ENCODE results near the gene NACC2. TPM values are rescaled to one million over a fixed set of nuclear protein-coding genes. Genes with fewer than 3 reads are reported as not detected.

The NACC2 gene
- polyA plus RNA-seq, 1 donor, result 11.8 TPM

DNA sequence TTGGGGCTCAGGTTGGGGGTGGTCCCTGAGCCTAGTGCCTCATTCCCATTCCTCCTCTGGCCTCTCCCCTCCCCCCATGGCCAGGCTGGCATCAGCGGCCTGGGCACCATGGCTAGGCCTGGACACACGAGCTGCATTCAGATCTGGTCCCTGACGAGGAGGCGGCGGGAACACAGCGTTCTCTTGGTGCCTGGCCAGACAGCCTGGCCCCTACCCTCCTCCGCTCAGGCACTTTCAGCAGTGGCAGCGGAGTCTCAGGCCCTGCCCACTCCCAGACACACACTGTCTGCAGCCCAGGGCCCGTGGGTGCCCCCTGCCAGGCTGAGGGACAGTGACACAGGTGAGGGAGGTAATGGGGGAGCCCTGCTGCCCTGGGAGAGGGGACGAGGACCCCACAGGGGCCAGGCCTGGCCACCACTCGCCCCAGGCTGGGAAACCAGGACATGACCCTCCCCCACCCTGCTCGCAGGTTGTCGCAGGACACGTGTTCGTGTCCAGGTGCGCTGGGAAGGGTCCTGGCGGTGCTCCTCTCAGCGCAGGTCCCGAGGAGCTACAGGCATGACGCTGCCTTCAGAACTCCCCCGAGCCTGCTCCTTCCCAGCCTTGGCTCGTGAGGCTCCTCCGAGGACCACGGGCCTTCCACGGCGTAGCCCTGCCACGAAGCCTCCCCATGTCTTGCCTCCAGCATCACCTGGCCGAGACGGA is 114.0 kb downstream of the NACC2 start:
- Histone ChIP-seq H3K4me1 (ENCODE audit: control insufficient read depth, insufficient read depth, low read length) (no peaks in the 10 kb centered on the region), H3K9me3 (ENCODE audit: control insufficient read depth, low read depth, low read length) (no peaks in the 10 kb centered on the region), H3K4me3 (ENCODE audit: low read length) (no peak overlapping the region), H3K36me3 (ENCODE audit: control insufficient read depth, insufficient read depth, low read length) (no peaks in the 10 kb centered on the region), H3K27me3 (ENCODE audit: control insufficient read depth, insufficient read depth, low read length) (peaks cover 38% of the 10 kb centered on the region), H3K27ac (ENCODE audit: low read length) (no peak overlapping the region)
- no peak for DNase-seq
- WGBS (ENCODE audit: insufficient coverage, low lambda C conversion rate), result no CpG with 5 or more reads among the region's 29 CpGs

DNA sequence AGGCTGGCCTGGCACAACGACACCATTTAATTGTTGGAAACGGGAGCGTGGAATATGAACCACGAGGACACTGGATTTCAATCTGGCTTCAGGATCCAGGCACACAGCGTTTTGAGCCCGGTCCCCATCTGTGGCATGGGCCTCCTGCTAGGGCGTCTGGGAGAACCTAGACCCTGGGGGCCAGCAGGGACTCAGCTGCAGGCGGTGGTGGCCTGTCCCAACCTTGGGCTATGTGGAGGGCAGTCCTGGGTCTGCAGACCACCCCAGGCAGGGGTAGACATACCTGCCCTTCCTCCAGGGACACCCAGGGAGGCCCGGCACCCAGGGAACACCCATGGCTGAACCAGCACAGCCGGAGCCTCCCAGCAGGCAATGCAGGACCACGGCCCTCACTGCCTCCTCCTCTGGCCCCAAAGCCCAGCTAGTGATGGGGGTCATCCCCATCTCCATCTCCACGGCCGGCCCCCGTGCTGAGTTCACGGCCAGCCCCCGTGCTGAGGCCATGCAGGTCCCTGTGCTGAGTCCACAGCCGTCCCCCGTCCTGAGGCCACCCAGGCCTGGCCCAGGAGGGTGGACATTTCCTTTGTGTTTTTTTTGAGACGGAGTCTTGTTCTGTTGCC is 115.4 kb downstream of the NACC2 start:
- no peaks in the 10 kb centered on the region for H3K4me1 ChIP-seq (ENCODE audit: control insufficient read depth, insufficient read depth, low read length)
- no peak for DNase-seq
- H3K27me3 ChIP-seq (ENCODE audit: control insufficient read depth, insufficient read depth, low read length), result peaks cover 38% of the 10 kb centered on the region
- no peaks in the 10 kb centered on the region for H3K36me3 ChIP-seq (ENCODE audit: control insufficient read depth, insufficient read depth, low read length)
- no peak overlapping the region for H3K27ac ChIP-seq (ENCODE audit: low read length)
- no CpG with 5 or more reads among the region's 19 CpGs for WGBS (ENCODE audit: insufficient coverage, low lambda C conversion rate)
- H3K9me3 ChIP-seq (ENCODE audit: control insufficient read depth, low read depth, low read length), result no peaks in the 10 kb centered on the region
- no peak overlapping the region for H3K4me3 ChIP-seq (ENCODE audit: low read length)

DNA sequence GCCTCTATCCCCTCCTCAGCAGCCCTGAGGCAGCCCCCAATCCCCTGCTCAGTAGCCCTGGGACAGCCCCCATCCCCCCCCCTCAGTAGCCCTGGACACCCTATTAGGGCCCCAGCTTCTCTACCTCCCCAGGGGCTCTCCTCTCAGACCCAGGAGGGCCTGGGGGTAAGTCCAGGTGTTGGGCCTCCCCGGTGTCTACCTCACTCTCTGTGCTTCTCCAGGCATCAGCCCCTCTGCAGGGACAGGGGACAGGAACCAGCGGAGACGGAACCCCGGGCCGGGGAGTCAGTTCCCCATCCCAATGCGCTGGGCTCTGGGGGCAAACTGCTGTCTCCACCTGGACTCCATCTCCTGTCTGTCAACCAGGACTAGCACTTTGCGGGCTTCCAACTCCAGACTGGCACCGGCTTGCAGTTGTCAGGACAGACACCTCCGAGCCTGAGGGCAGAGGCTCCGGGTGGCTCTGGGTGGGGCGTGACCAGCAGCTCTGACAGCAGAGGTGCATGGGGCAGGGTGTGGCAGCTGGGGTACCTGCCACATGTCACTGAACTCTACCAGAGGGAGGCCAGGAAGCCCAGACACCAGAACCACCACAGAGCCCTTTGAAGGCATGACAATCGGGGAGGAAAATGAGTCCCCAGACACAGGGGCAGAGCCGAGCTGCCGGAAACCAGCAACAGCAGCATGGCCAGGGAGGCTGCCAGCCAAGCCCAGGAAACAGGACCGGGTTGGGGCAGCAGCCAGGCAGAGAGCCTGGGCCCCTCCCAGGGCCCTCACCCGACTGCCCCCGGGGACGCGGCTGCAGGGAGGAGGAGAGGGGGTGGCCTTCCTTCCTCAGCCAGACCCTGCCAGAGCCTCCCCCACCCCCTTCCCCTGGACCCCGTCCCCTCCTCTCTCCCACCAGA is 116.2 kb downstream of the NACC2 start:
- H3K9me3 ChIP-seq (ENCODE audit: control insufficient read depth, low read depth, low read length), result no peaks in the 10 kb centered on the region
- no peak for DNase-seq
- WGBS (ENCODE audit: insufficient coverage, low lambda C conversion rate), result no CpG with 5 or more reads among the region's 20 CpGs
- peaks cover 30% of the 10 kb centered on the region for H3K27me3 ChIP-seq (ENCODE audit: control insufficient read depth, insufficient read depth, low read length)
- H3K27ac ChIP-seq (ENCODE audit: low read length), result no peak overlapping the region
- no peaks in the 10 kb centered on the region for H3K36me3 ChIP-seq (ENCODE audit: control insufficient read depth, insufficient read depth, low read length)
- H3K4me1 ChIP-seq (ENCODE audit: control insufficient read depth, insufficient read depth, low read length), result no peaks in the 10 kb centered on the region
- H3K4me3 ChIP-seq (ENCODE audit: low read length), result no peak overlapping the region

DNA sequence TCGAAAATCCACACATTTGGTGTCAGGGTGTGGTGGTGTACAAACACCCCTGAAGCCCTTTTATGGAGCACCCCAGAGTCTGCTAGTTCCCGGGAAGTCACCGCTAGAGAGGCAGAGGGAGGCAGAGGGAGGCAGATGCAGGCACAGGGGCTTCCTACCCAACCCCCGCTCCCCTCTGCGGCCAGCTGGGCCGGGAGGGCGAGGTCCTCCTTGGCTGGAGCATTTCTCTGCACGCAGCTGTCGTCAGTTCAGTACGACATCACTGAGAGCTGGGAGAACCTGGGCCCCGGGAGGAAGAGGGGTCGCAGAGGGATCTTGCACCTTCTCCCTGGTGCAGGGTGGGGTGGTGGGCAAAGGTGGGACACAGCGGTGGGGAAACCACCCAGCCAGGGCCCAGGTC is 118.1 kb downstream of the NACC2 start:
- Histone ChIP-seq H3K36me3 (ENCODE audit: control insufficient read depth, insufficient read depth, low read length) (no peaks in the 10 kb centered on the region), H3K4me3 (ENCODE audit: low read length) (no peak overlapping the region), H3K27ac (ENCODE audit: low read length) (no peak overlapping the region), H3K9me3 (ENCODE audit: control insufficient read depth, low read depth, low read length) (no peaks in the 10 kb centered on the region), H3K4me1 (ENCODE audit: control insufficient read depth, insufficient read depth, low read length) (no peaks in the 10 kb centered on the region), H3K27me3 (ENCODE audit: control insufficient read depth, insufficient read depth, low read length) (peaks cover 21% of the 10 kb centered on the region)
- WGBS (ENCODE audit: insufficient coverage, low lambda C conversion rate), result no CpG with 5 or more reads among the region's 13 CpGs
- DNase-seq, result peak in 1 of 2 donors; percentile 12

DNA sequence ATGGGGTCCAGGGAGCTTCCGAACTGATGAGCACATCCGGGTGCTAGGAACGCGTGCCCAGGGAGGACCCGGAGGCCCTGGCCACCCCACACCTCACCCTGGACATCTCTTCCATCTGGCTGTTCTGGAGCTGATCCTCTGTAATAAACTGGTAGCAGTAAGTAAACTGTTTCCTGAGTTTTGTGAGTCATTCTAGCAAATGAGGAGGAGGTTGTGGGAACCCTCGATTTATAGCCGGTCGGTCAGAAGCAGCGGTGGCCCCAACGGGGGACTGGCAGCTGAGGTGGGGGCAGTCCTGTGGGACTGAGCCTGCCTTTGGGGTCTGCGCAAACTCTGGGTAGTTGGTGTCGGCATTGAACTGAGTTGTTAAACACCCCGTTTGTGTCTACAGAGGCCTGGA is 118.6 kb downstream of the NACC2 start:
- no CpG with 5 or more reads among the region's 13 CpGs for WGBS (ENCODE audit: insufficient coverage, low lambda C conversion rate)
- no peaks in the 10 kb centered on the region for H3K4me1 ChIP-seq (ENCODE audit: control insufficient read depth, insufficient read depth, low read length)
- H3K4me3 ChIP-seq (ENCODE audit: low read length), result no peak overlapping the region
- H3K9me3 ChIP-seq (ENCODE audit: control insufficient read depth, low read depth, low read length), result no peaks in the 10 kb centered on the region
- H3K27me3 ChIP-seq (ENCODE audit: control insufficient read depth, insufficient read depth, low read length), result peaks cover 21% of the 10 kb centered on the region
- no peaks in the 10 kb centered on the region for H3K36me3 ChIP-seq (ENCODE audit: control insufficient read depth, insufficient read depth, low read length)
- no peak overlapping the region for H3K27ac ChIP-seq (ENCODE audit: low read length)
- no peak for DNase-seq

DNA sequence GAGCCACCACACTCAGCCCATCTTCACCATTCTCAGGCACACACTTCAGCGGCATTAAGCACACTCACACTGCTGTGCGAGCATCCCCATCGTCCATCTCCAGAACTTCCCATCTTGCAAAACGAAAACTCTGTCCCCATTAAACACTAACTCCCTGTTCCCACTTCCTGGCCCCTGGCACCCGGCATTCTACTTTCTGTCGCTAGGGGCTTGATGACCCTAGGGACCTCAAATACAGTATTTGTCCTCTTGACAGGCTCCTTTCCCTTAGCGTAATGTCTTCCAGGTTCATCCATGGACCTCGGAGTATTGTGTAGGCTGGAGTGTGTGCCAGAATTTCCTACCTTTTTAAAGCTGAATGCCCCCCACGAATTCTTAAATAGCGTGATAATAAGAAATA is 119.3 kb downstream of the NACC2 start:
- H3K36me3 ChIP-seq (ENCODE audit: control insufficient read depth, insufficient read depth, low read length), result no peaks in the 10 kb centered on the region
- no peak for DNase-seq
- H3K9me3 ChIP-seq (ENCODE audit: control insufficient read depth, low read depth, low read length), result no peaks in the 10 kb centered on the region
- no peak overlapping the region for H3K27ac ChIP-seq (ENCODE audit: low read length)
- H3K4me1 ChIP-seq (ENCODE audit: control insufficient read depth, insufficient read depth, low read length), result no peaks in the 10 kb centered on the region
- WGBS (ENCODE audit: insufficient coverage, low lambda C conversion rate), result 100% methylated on average over 1 of the region's 10 CpGs
- H3K4me3 ChIP-seq (ENCODE audit: low read length), result no peak overlapping the region
- H3K27me3 ChIP-seq (ENCODE audit: control insufficient read depth, insufficient read depth, low read length), result peaks cover 21% of the 10 kb centered on the region

DNA sequence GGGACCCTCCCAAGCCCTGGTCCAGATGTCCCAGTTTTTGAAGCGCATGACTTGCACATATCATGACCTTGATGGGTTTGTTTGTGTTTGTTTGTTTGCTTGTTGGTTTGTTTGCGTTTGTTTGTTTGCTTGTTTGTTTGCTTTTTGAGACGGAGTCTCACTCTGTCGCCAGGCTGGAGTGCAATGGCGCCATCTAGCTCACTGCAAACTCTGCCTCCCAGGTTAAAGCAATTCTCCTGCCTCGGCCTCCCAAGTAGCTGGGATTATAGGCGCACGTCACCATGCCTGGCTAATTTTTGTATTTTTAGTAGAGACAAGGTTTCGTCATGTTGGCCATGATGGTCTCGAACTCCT is 120.9 kb downstream of the NACC2 start:
- peaks cover 27% of the 10 kb centered on the region for H3K27me3 ChIP-seq (ENCODE audit: control insufficient read depth, insufficient read depth, low read length)
- no peaks in the 10 kb centered on the region for H3K36me3 ChIP-seq (ENCODE audit: control insufficient read depth, insufficient read depth, low read length)
- no peaks in the 10 kb centered on the region for H3K9me3 ChIP-seq (ENCODE audit: control insufficient read depth, low read depth, low read length)
- H3K4me3 ChIP-seq (ENCODE audit: low read length), result no peak overlapping the region
- 14% methylated on average over 1 of the region's 10 CpGs for WGBS (ENCODE audit: insufficient coverage, low lambda C conversion rate)
- no peaks in the 10 kb centered on the region for H3K4me1 ChIP-seq (ENCODE audit: control insufficient read depth, insufficient read depth, low read length)
- DNase-seq, result no peak
- no peak overlapping the region for H3K27ac ChIP-seq (ENCODE audit: low read length)

DNA sequence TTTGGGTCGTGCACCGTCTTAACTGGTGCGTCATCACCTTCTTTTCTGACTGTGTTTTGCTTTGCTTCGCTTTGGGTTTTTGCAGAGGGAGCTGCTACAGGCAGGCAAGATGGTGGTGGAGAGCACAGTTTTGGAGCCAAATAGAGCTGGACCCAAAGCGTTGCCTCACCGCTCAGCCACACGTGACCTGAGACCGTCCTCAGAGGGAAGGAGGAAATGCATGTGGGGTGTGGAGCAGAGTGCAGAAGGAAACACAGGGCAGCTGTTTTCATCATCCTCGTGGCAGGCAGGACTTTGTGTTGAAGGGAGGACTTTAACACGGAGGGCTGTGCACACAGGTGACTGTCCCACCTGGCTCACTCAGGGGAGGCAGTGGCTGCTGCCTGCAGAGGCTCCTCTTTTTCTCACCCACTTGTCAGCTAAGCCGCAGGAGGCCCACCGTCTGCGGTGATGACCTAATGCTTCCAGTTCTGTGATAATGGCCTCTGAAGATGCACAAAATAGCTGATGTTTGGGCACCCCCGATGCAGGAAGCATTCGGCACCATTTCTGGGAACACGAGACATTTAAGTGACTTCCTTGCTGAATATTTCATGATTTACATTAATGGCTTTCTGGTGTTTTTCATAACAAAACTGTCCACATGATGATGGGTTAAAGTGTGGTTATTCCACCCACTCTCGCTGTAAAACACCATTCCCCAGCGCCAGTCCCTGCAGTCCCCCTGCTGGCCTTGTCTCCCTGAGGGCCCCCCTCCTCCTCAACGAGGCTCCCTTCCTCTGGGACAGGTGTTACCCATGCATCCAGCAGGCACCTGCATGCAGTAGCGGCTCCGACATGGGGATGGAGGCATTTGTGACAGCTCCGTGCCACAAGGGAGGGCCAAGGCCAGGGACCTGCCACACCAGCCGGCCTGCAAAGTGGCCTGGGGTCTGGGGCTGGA is 121.5 kb downstream of the NACC2 start:
- Histone ChIP-seq H3K9me3 (ENCODE audit: control insufficient read depth, low read depth, low read length) (no peaks in the 10 kb centered on the region), H3K27ac (ENCODE audit: low read length) (no peak overlapping the region), H3K4me1 (ENCODE audit: control insufficient read depth, insufficient read depth, low read length) (no peaks in the 10 kb centered on the region), H3K4me3 (ENCODE audit: low read length) (no peak overlapping the region), H3K27me3 (ENCODE audit: control insufficient read depth, insufficient read depth, low read length) (peaks cover 21% of the 10 kb centered on the region), H3K36me3 (ENCODE audit: control insufficient read depth, insufficient read depth, low read length) (no peaks in the 10 kb centered on the region)
- DNase-seq, result no peak
- 90% methylated on average over 4 of the region's 23 CpGs for WGBS (ENCODE audit: insufficient coverage, low lambda C conversion rate)

DNA sequence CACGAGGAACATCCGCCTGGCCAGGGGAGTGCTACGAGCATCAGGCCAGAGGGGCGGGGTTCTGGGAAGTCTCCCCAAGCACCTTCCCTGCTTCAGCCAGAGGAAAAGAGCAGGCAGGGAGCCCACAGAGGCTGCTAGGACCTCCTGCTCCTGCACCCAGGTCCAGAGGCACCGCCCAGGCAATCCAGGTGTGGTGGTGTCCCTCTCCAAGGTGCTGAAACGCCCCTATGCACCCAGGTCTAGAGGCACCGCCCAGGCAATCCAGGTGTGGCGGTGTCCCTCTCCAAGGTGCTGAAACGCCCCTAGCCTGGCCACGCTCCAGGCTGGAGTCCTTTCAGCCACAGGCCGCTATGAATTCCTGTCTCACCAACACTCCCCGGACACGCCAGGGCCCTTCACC is 123.2 kb downstream of the NACC2 start:
- Histone ChIP-seq H3K4me1 (ENCODE audit: control insufficient read depth, insufficient read depth, low read length) (no peaks in the 10 kb centered on the region), H3K36me3 (ENCODE audit: control insufficient read depth, insufficient read depth, low read length) (no peaks in the 10 kb centered on the region), H3K27ac (ENCODE audit: low read length) (no peak overlapping the region), H3K9me3 (ENCODE audit: control insufficient read depth, low read depth, low read length) (no peaks in the 10 kb centered on the region), H3K4me3 (ENCODE audit: low read length) (no peak overlapping the region), H3K27me3 (ENCODE audit: control insufficient read depth, insufficient read depth, low read length) (peaks cover 18% of the 10 kb centered on the region)
- peak; percentile 87 for DNase-seq
- 10% methylated on average over 2 of the region's 13 CpGs for WGBS (ENCODE audit: insufficient coverage, low lambda C conversion rate)
